ENCODE data around the gene DKK2. TPM values are rescaled to one million over a fixed set of nuclear protein-coding genes. Genes with fewer than 3 reads are reported as not detected.

The DKK2 gene
- total RNA-seq, 1 experiment from 2014 or later, result not detected

GRCh38 chr4:107009196-107009968, 26.7 kb downstream of the DKK2 start (continued):
- no peak for TF ChIP-seq CTCF (IDR thresholded peaks at IDR 0.05)

GRCh38 chr4:107008115-107008514, 28.0 kb downstream of the DKK2 start:
- ChIA-PET CTCF (no interaction called here), POLR2A (no interaction called here)
- TF ChIP-seq FOXP4 (CRISPR knock-in tag; IDR thresholded peaks at IDR 0.05) (no peak), JAZF1 (CRISPR knock-in tag; IDR thresholded peaks at IDR 0.05) (no peak), FOXK1 (CRISPR knock-in tag; IDR thresholded peaks at IDR 0.05) (no peak), IRF2 (CRISPR knock-in tag; IDR thresholded peaks at IDR 0.05; ENCODE audit: borderline replicate concordance, low read depth) (no peak), USF1 (CRISPR knock-in tag; IDR thresholded peaks at IDR 0.05) (no peak), GTF2I (CRISPR knock-in tag; conservative IDR thresholded peaks at IDR 0.05) (no peak), ZNF138 (CRISPR knock-in tag; conservative IDR thresholded peaks at IDR 0.05) (no peak), AFF4 (CRISPR knock-in tag; IDR thresholded peaks at IDR 0.05; ENCODE audit: borderline replicate concordance) (no peak), TEAD4 (CRISPR knock-in tag; IDR thresholded peaks at IDR 0.05) (no peak), PRDM15 (CRISPR knock-in tag; IDR thresholded peaks at IDR 0.05) (no peak)
- H3K27me3 Mint-ChIP-seq (ENCODE audit: low read depth), result no peaks in the 10 kb centered on the region
- H3K4me1 Mint-ChIP-seq, result 0 out of 2 replicates have a peak, but pooled peaks cover 2% of the 10 kb centered on the region
- peaks cover 3% of the 10 kb centered on the region for H3K9me3 Mint-ChIP-seq
- no peaks in the 10 kb centered on the region for H3K36me3 Mint-ChIP-seq
- H3K27ac Mint-ChIP-seq, result no peak overlapping the region
- DNase-seq (ENCODE audit: low spot score) (no peak), ATAC-seq (no peak)
- H3K4me3 Mint-ChIP-seq, result no peak overlapping the region

Data from WTC11 (cell line).